IMR-90 (cell line): Measurements from ENCODE around the gene CD86. TPM values are rescaled to one million over a fixed set of nuclear protein-coding genes. Genes with fewer than 3 reads are reported as not detected.

Experiments
- ATAC-seq: fragments of 200-7000 bp; cut with Tn5 transposase; 2 replicates; pipeline ENCODE4 v1.9.1; 2020; ENCODE audit warnings: low read depth, mild to moderate bottlenecking, moderate library complexity
- BruUV-seq: library from RNA; stranded (reverse); fragments of 400-500 nt; replicated peaks from 2 replicates; lab custom pipeline; 2021; lab: Mats Ljungman, UMichigan
- CTCF ChIA-PET: fragments of 300-600 bp; formaldehyde crosslinking; extraction: SDS; loops from one replicate; lab custom pipeline; 2021; ENCODE audit warnings: antibody characterized with exemption; lab: Yijun Ruan, JAX
- POLR2A ChIA-PET: fragments of 300-600 bp; sonication (Branson Sonifier 250); formaldehyde crosslinking; loops from one replicate; lab custom pipeline; 2022; ENCODE audit warnings: antibody characterized with exemption; ENCODE audit not compliant: unreplicated experiment; lab: Charles Lee
- DNase-seq: peaks from one replicate; pipeline ENCODE4 v3.0.0; 2013
- H2AFZ ChIP-seq: replicated peaks from 2 replicates; pipeline ENCODE3; 2013; ENCODE audit warnings: low read length, mild to moderate bottlenecking; ENCODE audit not compliant: poor library complexity
- H2AK5ac ChIP-seq: 2 replicates; pipeline ENCODE4 v1.6.1; 2013; ENCODE audit warnings: low read depth, low read length, inconsistent platforms
- H2AK9ac ChIP-seq: replicated peaks from 2 replicates; pipeline ENCODE3; 2013; ENCODE audit warnings: mild to moderate bottlenecking, low read depth, low read length, moderate library complexity; ENCODE audit not compliant: poor library complexity
- H2BK120ac ChIP-seq: 2 replicates; pipeline ENCODE4 v1.6.1; 2013; ENCODE audit warnings: low read depth, low read length, inconsistent platforms
- H2BK15ac ChIP-seq: 3 replicates; pipeline ENCODE4 v1.6.1; 2013; ENCODE audit warnings: low read depth, low read length, inconsistent platforms
- H2BK20ac ChIP-seq: 2 replicates; pipeline ENCODE4 v1.6.1; 2013; ENCODE audit warnings: low read depth, mild to moderate bottlenecking, inconsistent platforms, low read length, moderate library complexity
- H2BK5ac ChIP-seq: 2 replicates; pipeline ENCODE4 v1.6.1; 2013; ENCODE audit warnings: mild to moderate bottlenecking, low read depth, low read length, inconsistent platforms; ENCODE audit not compliant: poor library complexity, severe bottlenecking
- H3K14ac ChIP-seq: replicated peaks from 2 replicates; pipeline ENCODE4 v1.6.1; 2013; ENCODE audit warnings: low read depth, low read length, inconsistent platforms
- H3K18ac ChIP-seq: 2 replicates; pipeline ENCODE4 v1.6.1; 2013; ENCODE audit warnings: low read depth, low read length, control low read depth
- H3K23ac ChIP-seq: 2 replicates; pipeline ENCODE4 v1.6.1; 2013; ENCODE audit warnings: low read depth, low read length, inconsistent platforms
- H3K27ac ChIP-seq: 2 replicates; pipeline ENCODE4 v1.5.1; 2013; ENCODE audit warnings: mild to moderate bottlenecking, control low read depth, low read length; ENCODE audit not compliant: insufficient read depth
- H3K27me3 ChIP-seq: 2 replicates; pipeline ENCODE4 v1.6.1; 2013; ENCODE audit warnings: low read length; ENCODE audit not compliant: control insufficient read depth, insufficient read depth
- H3K36me3 ChIP-seq: 2 replicates; pipeline ENCODE4 v1.6.1; 2013; ENCODE audit warnings: low read length, mixed read lengths; ENCODE audit not compliant: control insufficient read depth, insufficient read depth
- H3K4ac ChIP-seq: 2 replicates; pipeline ENCODE4 v1.6.1; 2013; ENCODE audit warnings: low read depth, low read length, inconsistent platforms
- H3K4me1 ChIP-seq: 2 replicates; pipeline ENCODE4 v1.6.1; 2013; ENCODE audit warnings: low read length, mixed read lengths; ENCODE audit not compliant: control insufficient read depth, insufficient read depth
- H3K4me2 ChIP-seq: 2 replicates; pipeline ENCODE4 v1.6.1; 2013; ENCODE audit warnings: low read depth, mild to moderate bottlenecking, control low read depth, low read length, moderate library complexity
- H3K4me3 ChIP-seq: 2 replicates; pipeline ENCODE4 v1.5.1; 2013; ENCODE audit warnings: low read depth, mild to moderate bottlenecking, control low read depth, low read length, moderate library complexity; ENCODE audit not compliant: insufficient read depth
- H3K56ac ChIP-seq: 2 replicates; pipeline ENCODE4 v1.6.1; 2013; ENCODE audit warnings: low read length, inconsistent platforms; ENCODE audit not compliant: insufficient read depth; ENCODE audit errors: extremely low read depth
- H3K79me1 ChIP-seq, 2 experiments: 2 replicates each; pipeline ENCODE4 v1.6.1; 2013; ENCODE audit warnings: low read length in 2 of 2, inconsistent platforms in 1 of 2, low read depth in 1 of 2
- H3K9ac ChIP-seq: 2 replicates; pipeline ENCODE4 v1.6.1; 2013; ENCODE audit warnings: low read depth, low read length, control low read depth
- H3K9me1 ChIP-seq: 2 replicates; pipeline ENCODE4 v1.6.1; 2013; ENCODE audit warnings: low read length, inconsistent platforms; ENCODE audit not compliant: insufficient read depth
- H3K9me3 ChIP-seq: 2 replicates; pipeline ENCODE4 v1.6.1; 2013; ENCODE audit warnings: low read length; ENCODE audit not compliant: control insufficient read depth, insufficient read depth
- H4K20me1 ChIP-seq: 2 replicates; pipeline ENCODE4 v1.6.1; 2013; ENCODE audit warnings: low read length, inconsistent platforms; ENCODE audit not compliant: insufficient read depth
- H4K5ac ChIP-seq: 2 replicates; pipeline ENCODE4 v1.6.1; 2013; ENCODE audit warnings: mild to moderate bottlenecking, low read depth, low read length, control low read depth
- H4K8ac ChIP-seq, 2 experiments: 2 replicates each; pipeline ENCODE4 v1.6.1; 2013; ENCODE audit warnings: low read depth in 2 of 2, low read length in 2 of 2, control low read depth in 1 of 2, inconsistent platforms in 1 of 2
- H4K91ac ChIP-seq: 2 replicates; pipeline ENCODE4 v1.6.1; 2013; ENCODE audit warnings: low read depth, low read length, inconsistent platforms; ENCODE audit not compliant: insufficient read depth
- MAZ ChIP-seq: IDR thresholded peaks from 2 replicates; pipeline ENCODE4 v1.6.1; 2012; ENCODE audit warnings: low read depth, mild to moderate bottlenecking, low read length, improper control_type of control experiment, moderate library complexity, borderline replicate concordance
- NFE2L2 ChIP-seq: fragments of 150-350 bp; IDR thresholded peaks from 2 replicates; pipeline ENCODE4 v1.6.1; 2016; ENCODE audit warnings: low read depth, mild to moderate bottlenecking, low read length
- SMC3 ChIP-seq: fragments of 150-350 bp; IDR thresholded peaks from 2 replicates; pipeline ENCODE4 v1.6.1; 2016; ENCODE audit warnings: low read depth, mild to moderate bottlenecking, antibody characterized with exemption, low read length, moderate library complexity
- WGBS, 2 experiments: methylation state at CpG; one replicate each; pipeline versions ENCODE4 v1.1.5 to v1.1.7; 2013; ENCODE audit warnings: missing lambda C conversion rate in 2 of 2; ENCODE audit not compliant: insufficient read length in 1 of 2; ENCODE audit errors: extremely low coverage in 2 of 2; 5-methylcytosine and 5-hydroxymethylcytosine counted together
- dilution Hi-C: fragments of 300-500 bp; cut with HindIII; formaldehyde crosslinking; loops from one replicate; pipeline ENCODE4 v1.14.3; 2018; ENCODE audit warnings: low sequenced_read_pairs; ENCODE audit not compliant: unreplicated experiment
- in situ Hi-C: fragments of 300-500 bp; cut with MboI; formaldehyde crosslinking; loops from 3 replicates; pipeline ENCODE4 v1.14.3; 2019; ENCODE audit warnings: low sequenced_read_pairs, inconsistent platforms, mixed read lengths
- intact Hi-C: fragments of 100-400 bp; cut with micrococcal nuclease; formaldehyde crosslinking; loops from 2 replicates; pipeline ENCODE4 v1.10.0; 2022
- polyA plus RNA-seq, 3 experiments: library from polyadenylated mRNA; depleted of rRNA; stranded (reverse); fragments of >200 nt; gene quantifications; 2 replicates each; pipeline ENCODE4 v1.2.3, GENCODE V29; 2012; ENCODE audit warnings: low replicate concordance in 1 of 3
- total RNA-seq: library from RNA; depleted of rRNA; stranded (reverse); fragments of >200 nt; gene quantifications from 2 replicates; pipeline ENCODE4 v1.2.3, GENCODE V29; 2012

CD86 gene
- total and polyA plus RNA-seq, 2 of the 4 experiments (the other 2 are of a cell fraction) = not detected

GRCh38 chr3:122107171-122107570, 52.0 kb downstream of the CD86 start:
- intact Hi-C loops = no loop called here
- peaks cover 11% of the 10 kb centered on the region for H3K27me3 ChIP-seq
- TF ChIP-seq SMC3 (no peak), NFE2L2 (no peak), MAZ (no peak)
- ChIA-PET POLR2A (no interaction called here), CTCF (no interaction called here)
- H4K91ac ChIP-seq = no peak overlapping the region
- H2AK5ac ChIP-seq = no peak overlapping the region
- no peaks in the 10 kb centered on the region for H4K20me1 ChIP-seq
- H2AK9ac ChIP-seq = no peak overlapping the region
- no peak overlapping the region for H2BK5ac ChIP-seq
- DNase-seq = no peak
- no peaks in the 10 kb centered on the region for H3K79me1 ChIP-seq
- H3K4ac ChIP-seq = no peak overlapping the region
- dilution Hi-C loops = no loop called here
- 58% methylated on average over 2 of the region's 2 CpGs; no CpG with 5 or more reads in 1 of the 2 experiments for WGBS, 2 experiments
- no peak overlapping the region for H2AFZ ChIP-seq
- H2BK15ac ChIP-seq = no peak overlapping the region
- H3K9me3 ChIP-seq = no peaks in the 10 kb centered on the region
- H2BK120ac ChIP-seq = no peak overlapping the region
- no peak overlapping the region for H3K4me2 ChIP-seq
- H3K14ac ChIP-seq = no peak overlapping the region
- no peak overlapping the region for H3K27ac ChIP-seq
- H3K9ac ChIP-seq = no peak overlapping the region
- no peak overlapping the region for H4K8ac ChIP-seq
- no peak overlapping the region for H3K23ac ChIP-seq
- no peaks in the 10 kb centered on the region for H3K36me3 ChIP-seq
- BruUV-seq = no TSS peak
- no peak overlapping the region for H3K4me3 ChIP-seq
- no peak overlapping the region for H4K5ac ChIP-seq
- no peak overlapping the region for H2BK20ac ChIP-seq
- in situ Hi-C loops = loop anchor here (10.0 kb wide), 2 partner anchors 158 to 248 kb away; no protein-coding TSS in a partner anchor
- H3K9me1 ChIP-seq = no peaks in the 10 kb centered on the region
- H3K18ac ChIP-seq = no peak overlapping the region
- no peak overlapping the region for H3K56ac ChIP-seq
- H3K4me1 ChIP-seq = no peaks in the 10 kb centered on the region
- ATAC-seq = no peak
